Measurements from ENCODE around the gene INPP5J.

DNA sequence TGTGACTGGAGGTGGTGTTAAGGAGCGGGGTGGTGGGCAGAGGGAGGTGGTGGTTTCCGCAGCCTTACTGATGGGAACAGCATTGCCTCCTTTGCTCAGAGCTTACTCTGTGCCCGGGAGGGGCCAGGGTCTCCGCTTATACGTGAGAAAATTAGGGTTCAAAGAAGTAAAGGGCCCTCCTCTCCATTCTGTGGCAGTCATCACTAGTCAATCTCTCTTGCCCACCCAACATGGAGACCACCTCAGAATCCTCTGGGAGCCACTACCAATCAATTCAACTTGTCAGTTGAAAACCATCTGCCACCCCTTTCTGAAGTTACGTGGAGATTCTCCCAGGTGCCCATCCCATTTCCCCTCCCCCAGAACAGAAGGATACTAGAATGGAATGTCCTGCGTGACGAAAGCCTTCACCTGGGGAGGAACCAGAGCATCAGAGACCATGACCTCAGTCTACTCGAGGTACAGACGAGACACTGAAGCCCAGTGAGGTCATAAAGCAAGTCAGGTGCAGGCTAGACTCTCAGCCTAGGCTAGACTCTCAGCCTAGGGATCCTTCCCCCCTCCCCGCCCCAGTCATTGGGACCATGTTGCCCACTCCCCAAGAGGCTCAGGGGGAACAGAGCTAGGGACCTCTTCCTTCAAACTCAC, 17.4 kb upstream of the INPP5J start:
- TF ChIP-seq, protein P1, sequence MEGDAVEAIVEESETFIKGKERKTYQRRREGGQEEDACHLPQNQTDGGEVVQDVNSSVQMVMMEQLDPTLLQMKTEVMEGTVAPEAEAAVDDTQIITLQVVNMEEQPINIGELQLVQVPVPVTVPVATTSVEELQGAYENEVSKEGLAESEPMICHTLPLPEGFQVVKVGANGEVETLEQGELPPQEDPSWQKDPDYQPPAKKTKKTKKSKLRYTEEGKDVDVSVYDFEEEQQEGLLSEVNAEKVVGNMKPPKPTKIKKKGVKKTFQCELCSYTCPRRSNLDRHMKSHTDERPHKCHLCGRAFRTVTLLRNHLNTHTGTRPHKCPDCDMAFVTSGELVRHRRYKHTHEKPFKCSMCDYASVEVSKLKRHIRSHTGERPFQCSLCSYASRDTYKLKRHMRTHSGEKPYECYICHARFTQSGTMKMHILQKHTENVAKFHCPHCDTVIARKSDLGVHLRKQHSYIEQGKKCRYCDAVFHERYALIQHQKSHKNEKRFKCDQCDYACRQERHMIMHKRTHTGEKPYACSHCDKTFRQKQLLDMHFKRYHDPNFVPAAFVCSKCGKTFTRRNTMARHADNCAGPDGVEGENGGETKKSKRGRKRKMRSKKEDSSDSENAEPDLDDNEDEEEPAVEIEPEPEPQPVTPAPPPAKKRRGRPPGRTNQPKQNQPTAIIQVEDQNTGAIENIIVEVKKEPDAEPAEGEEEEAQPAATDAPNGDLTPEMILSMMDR (IDR thresholded peaks at IDR 0.05) = no peak
- no peak for TF ChIP-seq POLR2A (IDR thresholded peaks at IDR 0.05)
